ENCODE measurements around the gene ATP6V0E2. TPM values are rescaled to one million over a fixed set of nuclear protein-coding genes. Genes with fewer than 3 reads are reported as not detected.

Gene ATP6V0E2
- total and polyA plus RNA-seq, 2 experiments from 2014 or later, result 11.6 to 25.6 TPM

DNA sequence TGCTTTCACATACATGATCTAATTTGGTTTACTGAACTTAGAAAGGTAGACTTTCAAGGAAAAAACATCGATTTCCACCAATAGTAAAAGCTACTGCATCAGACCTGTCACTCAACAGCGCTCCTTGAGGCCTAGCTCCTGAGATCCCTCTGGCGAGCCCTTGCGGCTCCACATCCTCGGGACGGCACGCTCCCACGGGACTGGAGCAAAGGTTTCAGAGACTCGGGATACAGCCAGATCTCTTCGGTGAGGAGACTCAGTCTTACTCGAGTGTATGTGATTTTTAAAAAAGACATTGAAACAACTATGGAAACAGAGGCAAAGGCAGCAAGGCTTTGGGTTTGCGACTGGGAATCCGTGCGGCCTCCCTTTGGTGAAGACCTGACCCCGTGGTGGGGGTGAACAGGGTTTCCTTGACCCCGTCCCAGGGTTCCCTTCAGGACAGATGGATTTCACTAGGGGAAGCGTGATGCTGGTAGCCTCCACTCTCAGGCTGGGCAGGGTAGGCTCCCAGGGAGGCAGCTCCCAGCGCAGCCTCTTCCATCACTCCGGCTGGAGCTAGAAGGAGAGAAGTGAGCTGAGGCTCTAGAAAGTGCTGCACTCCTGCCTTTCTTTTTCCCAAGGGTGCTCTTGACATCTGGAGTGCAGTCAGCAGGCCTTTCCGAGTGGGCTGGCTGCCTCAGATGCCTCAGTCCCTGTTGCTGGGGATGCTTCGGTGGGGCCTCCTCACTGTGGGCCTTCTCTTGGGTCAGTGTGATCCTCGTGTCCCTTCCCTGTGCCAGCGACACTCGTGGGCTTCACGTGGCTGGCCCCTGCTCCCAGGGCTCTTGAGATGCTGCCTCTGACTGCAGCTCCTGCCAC, 5.8 kb upstream of the ATP6V0E2 start:
- no peaks in the 10 kb centered on the region for H4K20me1 ChIP-seq (ENCODE audit: insufficient read depth, poor library complexity, severe bottlenecking)
- DNase-seq (ENCODE audit: low spot score), result no peak
- no peaks in the 10 kb centered on the region for H3K36me3 ChIP-seq (replicated peaks; ENCODE audit: insufficient read depth, low read depth)
- TF ChIP-seq, protein P1, sequence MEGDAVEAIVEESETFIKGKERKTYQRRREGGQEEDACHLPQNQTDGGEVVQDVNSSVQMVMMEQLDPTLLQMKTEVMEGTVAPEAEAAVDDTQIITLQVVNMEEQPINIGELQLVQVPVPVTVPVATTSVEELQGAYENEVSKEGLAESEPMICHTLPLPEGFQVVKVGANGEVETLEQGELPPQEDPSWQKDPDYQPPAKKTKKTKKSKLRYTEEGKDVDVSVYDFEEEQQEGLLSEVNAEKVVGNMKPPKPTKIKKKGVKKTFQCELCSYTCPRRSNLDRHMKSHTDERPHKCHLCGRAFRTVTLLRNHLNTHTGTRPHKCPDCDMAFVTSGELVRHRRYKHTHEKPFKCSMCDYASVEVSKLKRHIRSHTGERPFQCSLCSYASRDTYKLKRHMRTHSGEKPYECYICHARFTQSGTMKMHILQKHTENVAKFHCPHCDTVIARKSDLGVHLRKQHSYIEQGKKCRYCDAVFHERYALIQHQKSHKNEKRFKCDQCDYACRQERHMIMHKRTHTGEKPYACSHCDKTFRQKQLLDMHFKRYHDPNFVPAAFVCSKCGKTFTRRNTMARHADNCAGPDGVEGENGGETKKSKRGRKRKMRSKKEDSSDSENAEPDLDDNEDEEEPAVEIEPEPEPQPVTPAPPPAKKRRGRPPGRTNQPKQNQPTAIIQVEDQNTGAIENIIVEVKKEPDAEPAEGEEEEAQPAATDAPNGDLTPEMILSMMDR (IDR thresholded peaks at IDR 0.05; ENCODE audit: poor library complexity), result no peak
- TF ChIP-seq EZH2phosphoT487 (IDR thresholded peaks at IDR 0.05; ENCODE audit: low read depth, severe bottlenecking, unreplicated experiment), result no peak
- no peak for TF ChIP-seq EZH2 (IDR thresholded peaks at IDR 0.05; ENCODE audit: borderline replicate concordance)
- H3K27me3 ChIP-seq, result no peaks in the 10 kb centered on the region
- H2AFZ ChIP-seq, result no peak overlapping the region
- no peaks in the 10 kb centered on the region for H3K79me2 ChIP-seq
- WGBS (ENCODE audit: low lambda C conversion rate, missing lambda C conversion rate), result 92% methylated on average over 25 of the region's 25 CpGs
- H3K27ac ChIP-seq, result no peak overlapping the region
- H3K9me2 ChIP-seq (replicated peaks; ENCODE audit: insufficient read depth), result no peaks in the 10 kb centered on the region
- H3K4me2 ChIP-seq, result no peak overlapping the region
- H3K4me1 ChIP-seq (ENCODE audit: insufficient read depth), result no peaks in the 10 kb centered on the region
- no peaks in the 10 kb centered on the region for H3K9me3 ChIP-seq (ENCODE audit: low read depth)
- no peak overlapping the region for H3K4me3 ChIP-seq

DNA sequence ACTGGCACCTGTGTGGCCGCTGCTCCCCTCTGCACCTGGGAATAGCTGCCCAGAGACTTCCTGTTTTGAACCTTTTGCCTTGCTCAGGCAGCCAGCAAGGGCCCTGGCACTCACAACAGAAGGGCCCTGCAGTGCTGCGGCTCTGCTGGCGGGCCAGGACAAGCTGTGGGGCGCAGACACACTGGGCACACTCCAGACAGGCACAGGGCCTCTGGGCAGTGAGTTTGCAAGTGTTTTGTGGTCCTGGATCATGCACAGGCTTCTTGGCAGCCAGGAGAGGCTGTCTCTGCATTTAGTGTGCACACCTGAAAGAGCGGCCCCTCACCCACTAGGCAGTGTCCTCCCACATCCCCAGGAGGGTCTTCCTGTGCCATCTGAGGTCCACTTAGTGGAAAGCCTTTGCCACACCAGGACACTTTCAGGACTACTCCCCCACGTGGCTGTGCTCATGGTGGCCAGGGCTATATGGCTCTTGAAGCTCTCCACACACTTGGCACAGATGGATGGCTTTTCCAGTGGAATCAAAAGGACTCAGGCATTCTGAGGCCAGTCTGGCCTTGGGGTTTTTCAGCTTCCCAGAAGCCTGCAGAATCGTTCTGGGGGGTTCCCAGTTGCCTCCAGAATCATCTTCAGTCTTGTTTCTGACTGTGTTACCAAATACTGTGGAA, 5.0 kb upstream of the ATP6V0E2 start:
- no peaks in the 10 kb centered on the region for H3K36me3 ChIP-seq (replicated peaks; ENCODE audit: insufficient read depth, low read depth)
- no peaks in the 10 kb centered on the region for H3K79me2 ChIP-seq
- 75% methylated on average over 7 of the region's 7 CpGs for WGBS (ENCODE audit: low lambda C conversion rate, missing lambda C conversion rate)
- H2AFZ ChIP-seq, result no peak overlapping the region
- no peaks in the 10 kb centered on the region for H3K27me3 ChIP-seq
- no peak for DNase-seq (ENCODE audit: low spot score)
- no peak overlapping the region for H3K27ac ChIP-seq
- H4K20me1 ChIP-seq (ENCODE audit: insufficient read depth, poor library complexity, severe bottlenecking), result no peaks in the 10 kb centered on the region
- no peaks in the 10 kb centered on the region for H3K9me3 ChIP-seq (ENCODE audit: low read depth)
- TF ChIP-seq EZH2phosphoT487 (IDR thresholded peaks at IDR 0.05; ENCODE audit: low read depth, severe bottlenecking, unreplicated experiment) (no peak), EZH2 (IDR thresholded peaks at IDR 0.05; ENCODE audit: borderline replicate concordance) (no peak)
- TF ChIP-seq, protein P1 (IDR thresholded peaks at IDR 0.05; ENCODE audit: poor library complexity), result no peak
- no peaks in the 10 kb centered on the region for H3K9me2 ChIP-seq (replicated peaks; ENCODE audit: insufficient read depth)
- no peaks in the 10 kb centered on the region for H3K4me1 ChIP-seq (ENCODE audit: insufficient read depth)
- H3K4me3 ChIP-seq, result no peak overlapping the region
- H3K4me2 ChIP-seq, result no peak overlapping the region

DNA sequence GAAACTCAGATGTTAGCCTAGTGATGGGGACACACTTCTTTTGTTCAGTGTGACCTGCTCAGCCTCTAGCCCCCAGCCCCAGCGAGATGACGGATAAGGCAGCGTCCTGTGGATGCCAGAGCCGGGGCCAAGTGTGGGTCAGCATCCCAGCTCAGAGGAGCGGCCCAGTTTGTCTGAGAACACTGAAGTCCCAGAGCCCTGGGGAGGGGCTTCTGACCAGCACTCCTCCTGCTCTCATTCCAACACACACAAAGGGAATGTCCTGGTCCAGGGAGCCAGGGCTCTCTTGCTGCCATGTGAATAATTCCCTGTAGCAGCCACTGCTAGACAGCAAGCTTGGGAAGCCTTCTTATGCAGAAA, 4.5 kb upstream of the ATP6V0E2 start:
- TF ChIP-seq EZH2 (IDR thresholded peaks at IDR 0.05; ENCODE audit: borderline replicate concordance) (no peak), EZH2phosphoT487 (IDR thresholded peaks at IDR 0.05; ENCODE audit: low read depth, severe bottlenecking, unreplicated experiment) (no peak)
- TF ChIP-seq, protein P1 (IDR thresholded peaks at IDR 0.05; ENCODE audit: poor library complexity), result no peak
- Histone ChIP-seq H3K4me3 (no peak overlapping the region), H3K9me3 (ENCODE audit: low read depth) (no peaks in the 10 kb centered on the region), H3K27me3 (no peaks in the 10 kb centered on the region), H2AFZ (no peak overlapping the region), H3K4me1 (ENCODE audit: insufficient read depth) (peaks cover 3% of the 10 kb centered on the region), H3K4me2 (no peak overlapping the region), H4K20me1 (ENCODE audit: insufficient read depth, poor library complexity, severe bottlenecking) (no peaks in the 10 kb centered on the region), H3K9me2 (replicated peaks; ENCODE audit: insufficient read depth) (no peaks in the 10 kb centered on the region), H3K79me2 (no peaks in the 10 kb centered on the region), H3K36me3 (replicated peaks; ENCODE audit: insufficient read depth, low read depth) (no peaks in the 10 kb centered on the region), H3K27ac (no peak overlapping the region)
- WGBS (ENCODE audit: low lambda C conversion rate, missing lambda C conversion rate), result 93% methylated on average over 5 of the region's 5 CpGs
- no peak for DNase-seq (ENCODE audit: low spot score)

All from hepatocyte (in vitro differentiated cells).